HG03439 (cell line): ENCODE results near the gene LGALS7B.
"Not testable (repeated sequence)": the region's sequence is repeated elsewhere in the genome, so short reads cannot be mapped to it uniquely, and the experiment has no call there.

Experiments used
- ATAC-seq: cut with Tn5 transposase; IDR thresholded peaks from one replicate; pipeline ENCODE4 v1.9.1; 2021; ENCODE audit warnings: mild to moderate bottlenecking, moderate library complexity; ENCODE audit not compliant: unreplicated experiment

Gene LGALS7B

GRCh38 chr19:38816131-38816750 lies 27.2 kb downstream of the LGALS7B start:
- no peak for ATAC-seq

- no peak for ATAC-seq
Observed at GRCh38 chr19:38817081-38817480, 28.1 kb downstream of the LGALS7B start.

GRCh38 chr19:38819231-38819920 lies 30.4 kb downstream of the LGALS7B start:
- ATAC-seq, result no peak

GRCh38 chr19:38821230-38821825 lies 32.3 kb downstream of the LGALS7B start:
- not testable (repeated sequence) for ATAC-seq

GRCh38 chr19:38825936-38826335 lies 36.9 kb downstream of the LGALS7B start:
- ATAC-seq, result not testable (repeated sequence)

- no peak for ATAC-seq
Observed at GRCh38 chr19:38826856-38827551, 38.0 kb downstream of the LGALS7B start.

GRCh38 chr19:38829203-38829602 lies 40.2 kb downstream of the LGALS7B start:
- not testable (repeated sequence) for ATAC-seq

- no peak for ATAC-seq
Observed at GRCh38 chr19:38830039-38830733, 41.2 kb downstream of the LGALS7B start.

GRCh38 chr19:38831142-38831605 lies 42.2 kb downstream of the LGALS7B start:
- peak; percentile 54 for ATAC-seq

- ATAC-seq, result no peak
Observed at GRCh38 chr19:38833092-38833425, 44.1 kb downstream of the LGALS7B start.

- ATAC-seq, result no peak
Observed at GRCh38 chr19:38834104-38834490, 45.1 kb downstream of the LGALS7B start.

- no peak for ATAC-seq
Observed at GRCh38 chr19:38834590-38834989, 45.6 kb downstream of the LGALS7B start.

- ATAC-seq, result no peak
Observed at GRCh38 chr19:38836159-38836982, 47.4 kb downstream of the LGALS7B start.

- no peak for ATAC-seq
Observed at GRCh38 chr19:38836983-38837626, 48.1 kb downstream of the LGALS7B start.

- ATAC-seq, result no peak
Observed at GRCh38 chr19:38837656-38838121, 48.7 kb downstream of the LGALS7B start.

GRCh38 chr19:38838208-38838985 lies 49.4 kb downstream of the LGALS7B start:
- no peak for ATAC-seq

GRCh38 chr19:38838986-38839761 lies 50.2 kb downstream of the LGALS7B start:
- no peak for ATAC-seq
